NCI-H146 treated with DMSO at 0.1 percent for 48 hours (cell line): Measurements from ENCODE around the gene MMP14.
"Not testable (repeated sequence)": the region's sequence is repeated elsewhere in the genome, so short reads cannot be mapped to it uniquely, and the experiment has no call there.

Experiments used
- DNase-seq: peaks from one replicate; lab custom pipeline; 2025; ENCODE audit not compliant: unreplicated experiment; lab: John Stamatoyannopoulos, UW

Gene MMP14

GRCh38 chr14:22836301-22837113 lies at the start of gene MMP14:
Gene MMP14 (plus strand): TSS chr14:22836585. CDS start chr14:22836818, 233 bp downstream.
- no peak for DNase-seq

GRCh38 chr14:22786685-22787084 lies 49.7 kb upstream of the MMP14 start:
- DNase-seq = no peak

GRCh38 chr14:22791301-22791700 lies 45.1 kb upstream of the MMP14 start:
- DNase-seq = no peak

GRCh38 chr14:22792158-22792557 lies 44.2 kb upstream of the MMP14 start:
- DNase-seq = no peak

GRCh38 chr14:22793550-22793949 lies 42.8 kb upstream of the MMP14 start:
- not testable (repeated sequence) for DNase-seq

- DNase-seq = no peak
Observed at GRCh38 chr14:22793976-22794375, 42.4 kb upstream of the MMP14 start.

- no peak for DNase-seq
Observed at GRCh38 chr14:22794551-22794951, 41.8 kb upstream of the MMP14 start.

GRCh38 chr14:22796087-22796707 lies 40.2 kb upstream of the MMP14 start:
- DNase-seq = no peak

- DNase-seq = no peak
Observed at GRCh38 chr14:22797017-22797917, 39.1 kb upstream of the MMP14 start.

- DNase-seq = no peak
Observed at GRCh38 chr14:22798528-22798927, 37.9 kb upstream of the MMP14 start.

- no peak for DNase-seq
Observed at GRCh38 chr14:22800346-22800745, 36.0 kb upstream of the MMP14 start.

GRCh38 chr14:22801716-22802115 lies 34.7 kb upstream of the MMP14 start:
- no peak for DNase-seq

GRCh38 chr14:22802860-22803686 lies 33.3 kb upstream of the MMP14 start:
- no peak for DNase-seq

GRCh38 chr14:22803687-22803974 lies 32.8 kb upstream of the MMP14 start:
- DNase-seq = no peak

GRCh38 chr14:22805235-22805634 lies 31.1 kb upstream of the MMP14 start:
- not testable (repeated sequence) for DNase-seq

- no peak for DNase-seq
Observed at GRCh38 chr14:22807432-22808087, 28.8 kb upstream of the MMP14 start.

- no peak for DNase-seq
Observed at GRCh38 chr14:22808388-22809209, 27.8 kb upstream of the MMP14 start.

- DNase-seq = no peak
Observed at GRCh38 chr14:22811722-22812121, 24.7 kb upstream of the MMP14 start.

- DNase-seq = no peak
Observed at GRCh38 chr14:22812744-22813143, 23.6 kb upstream of the MMP14 start.
